MM.1S (cell line): ENCODE results near the gene IDH3A.

Experiments used
- DNase-seq: peaks from one replicate; pipeline ENCODE4 v3.0.0-alpha.2; 2015
- H2AFZ ChIP-seq: fragments of 300-600 bp; sonication (generic); 2 replicates; pipeline ENCODE4 v1.6.0; 2016; ENCODE audit warnings: antibody characterized with exemption, low read length
- H3F3A ChIP-seq: fragments of 300-600 bp; sonication (generic); 2 replicates; pipeline ENCODE4 v1.6.1; 2016; ENCODE audit warnings: mild to moderate bottlenecking, antibody characterized with exemption, low read length, moderate library complexity, mixed read lengths; ENCODE audit not compliant: insufficient read depth
- H3K27ac ChIP-seq: fragments of 300-600 bp; sonication (generic); 2 replicates; pipeline ENCODE4 v1.5.1; 2016; ENCODE audit warnings: mild to moderate bottlenecking, low read length
- H3K27me3 ChIP-seq: fragments of 300-600 bp; sonication (generic); replicated peaks from 2 replicates; pipeline ENCODE4 v1.6.0; 2016; ENCODE audit warnings: low read length; ENCODE audit not compliant: insufficient read depth
- H3K36me3 ChIP-seq: fragments of 300-600 bp; sonication (generic); replicated peaks from 2 replicates; pipeline ENCODE4 v1.6.1; 2016; ENCODE audit warnings: mild to moderate bottlenecking, low read length, mixed read lengths; ENCODE audit not compliant: insufficient read depth
- H3K4me1 ChIP-seq: fragments of 300-600 bp; sonication (generic); 2 replicates; pipeline ENCODE4 v1.6.1; 2016; ENCODE audit warnings: low read length, mixed read lengths
- H3K4me2 ChIP-seq: fragments of 300-600 bp; sonication (generic); 2 replicates; pipeline ENCODE4 v1.6.0; 2016; ENCODE audit warnings: low read depth, low read length
- H3K4me3 ChIP-seq: fragments of 300-600 bp; sonication (generic); 2 replicates; pipeline ENCODE4 v1.5.1; 2016; ENCODE audit warnings: low read length, mixed read lengths
- H3K79me2 ChIP-seq: fragments of 300-600 bp; sonication (generic); 2 replicates; pipeline ENCODE4 v1.6.1; 2016; ENCODE audit warnings: mixed run types, low read length, mixed read lengths
- H3K9ac ChIP-seq: fragments of 300-600 bp; sonication (generic); 2 replicates; pipeline ENCODE4 v1.6.1; 2016; ENCODE audit warnings: low read length, mixed read lengths
- H3K9me2 ChIP-seq: fragments of 300-600 bp; sonication (generic); replicated peaks from 2 replicates; pipeline ENCODE4 v1.6.1; 2016; ENCODE audit warnings: mild to moderate bottlenecking, low read length, mixed read lengths; ENCODE audit not compliant: insufficient read depth
- H3K9me3 ChIP-seq: fragments of 300-600 bp; sonication (generic); replicated peaks from 2 replicates; pipeline ENCODE4 v1.6.1; 2016; ENCODE audit warnings: mild to moderate bottlenecking, low read length, mixed read lengths; ENCODE audit not compliant: insufficient read depth
- H4K20me1 ChIP-seq: fragments of 300-600 bp; sonication (generic); 2 replicates; pipeline ENCODE4 v1.6.1; 2016; ENCODE audit warnings: mild to moderate bottlenecking, low read length, moderate library complexity, mixed read lengths; ENCODE audit not compliant: insufficient read depth
- EZH2 ChIP-seq: fragments of 300-600 bp; sonication (generic); optimal IDR thresholded peaks from 2 replicates; pipeline ENCODE3; 2017; ENCODE audit warnings: low read depth, mild to moderate bottlenecking, antibody characterized with exemption, low read length, mixed read lengths
- EZH2phosphoT487 ChIP-seq: fragments of 300-600 bp; sonication (generic); IDR thresholded peaks from 2 replicates; pipeline ENCODE4 v1.6.1; 2018; ENCODE audit warnings: antibody characterized with exemption, low read length
- TF ChIP-seq, protein P1 (sequence below): fragments of 300-600 bp; sonication (generic); IDR thresholded peaks from 2 replicates; pipeline ENCODE4 v1.5.1; 2016; ENCODE audit warnings: antibody characterized with exemption, low read length, mixed read lengths

IDH3A gene

DNA sequence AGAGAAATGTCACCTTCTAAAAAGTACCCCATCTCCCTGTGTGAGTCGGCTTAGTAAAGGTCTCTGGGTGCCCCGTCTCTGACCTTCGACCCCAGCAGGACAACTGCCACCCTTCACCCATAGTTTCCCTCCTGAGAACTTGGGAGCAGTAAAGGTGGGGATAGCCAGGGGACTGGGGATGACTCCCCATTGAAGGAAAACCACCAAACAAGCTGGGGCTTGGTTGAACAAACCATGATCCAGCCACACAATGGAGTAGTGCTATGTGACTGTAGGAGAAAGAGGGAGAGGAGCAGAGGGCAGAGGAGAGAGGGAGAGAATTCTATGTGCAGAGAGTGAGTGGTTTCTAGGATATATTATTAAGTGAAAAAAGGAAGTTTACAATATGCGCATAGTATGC lies 33.7 kb downstream of the IDH3A start:
- no peaks in the 10 kb centered on the region for H3K4me1 ChIP-seq
- no peak overlapping the region for H3K9ac ChIP-seq
- no peaks in the 10 kb centered on the region for H3F3A ChIP-seq
- no peak for TF ChIP-seq EZH2
- TF ChIP-seq, protein P1, sequence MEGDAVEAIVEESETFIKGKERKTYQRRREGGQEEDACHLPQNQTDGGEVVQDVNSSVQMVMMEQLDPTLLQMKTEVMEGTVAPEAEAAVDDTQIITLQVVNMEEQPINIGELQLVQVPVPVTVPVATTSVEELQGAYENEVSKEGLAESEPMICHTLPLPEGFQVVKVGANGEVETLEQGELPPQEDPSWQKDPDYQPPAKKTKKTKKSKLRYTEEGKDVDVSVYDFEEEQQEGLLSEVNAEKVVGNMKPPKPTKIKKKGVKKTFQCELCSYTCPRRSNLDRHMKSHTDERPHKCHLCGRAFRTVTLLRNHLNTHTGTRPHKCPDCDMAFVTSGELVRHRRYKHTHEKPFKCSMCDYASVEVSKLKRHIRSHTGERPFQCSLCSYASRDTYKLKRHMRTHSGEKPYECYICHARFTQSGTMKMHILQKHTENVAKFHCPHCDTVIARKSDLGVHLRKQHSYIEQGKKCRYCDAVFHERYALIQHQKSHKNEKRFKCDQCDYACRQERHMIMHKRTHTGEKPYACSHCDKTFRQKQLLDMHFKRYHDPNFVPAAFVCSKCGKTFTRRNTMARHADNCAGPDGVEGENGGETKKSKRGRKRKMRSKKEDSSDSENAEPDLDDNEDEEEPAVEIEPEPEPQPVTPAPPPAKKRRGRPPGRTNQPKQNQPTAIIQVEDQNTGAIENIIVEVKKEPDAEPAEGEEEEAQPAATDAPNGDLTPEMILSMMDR = no peak
- TF ChIP-seq EZH2phosphoT487 = no peak
- no peak overlapping the region for H3K4me3 ChIP-seq
- no peaks in the 10 kb centered on the region for H3K9me3 ChIP-seq
- H3K36me3 ChIP-seq = no peaks in the 10 kb centered on the region
- no peaks in the 10 kb centered on the region for H4K20me1 ChIP-seq
- no peak overlapping the region for H3K27ac ChIP-seq
- H2AFZ ChIP-seq = no peak overlapping the region
- no peaks in the 10 kb centered on the region for H3K27me3 ChIP-seq
- H3K79me2 ChIP-seq = no peaks in the 10 kb centered on the region
- no peak overlapping the region for H3K4me2 ChIP-seq
- no peak for DNase-seq
- no peaks in the 10 kb centered on the region for H3K9me2 ChIP-seq

DNA sequence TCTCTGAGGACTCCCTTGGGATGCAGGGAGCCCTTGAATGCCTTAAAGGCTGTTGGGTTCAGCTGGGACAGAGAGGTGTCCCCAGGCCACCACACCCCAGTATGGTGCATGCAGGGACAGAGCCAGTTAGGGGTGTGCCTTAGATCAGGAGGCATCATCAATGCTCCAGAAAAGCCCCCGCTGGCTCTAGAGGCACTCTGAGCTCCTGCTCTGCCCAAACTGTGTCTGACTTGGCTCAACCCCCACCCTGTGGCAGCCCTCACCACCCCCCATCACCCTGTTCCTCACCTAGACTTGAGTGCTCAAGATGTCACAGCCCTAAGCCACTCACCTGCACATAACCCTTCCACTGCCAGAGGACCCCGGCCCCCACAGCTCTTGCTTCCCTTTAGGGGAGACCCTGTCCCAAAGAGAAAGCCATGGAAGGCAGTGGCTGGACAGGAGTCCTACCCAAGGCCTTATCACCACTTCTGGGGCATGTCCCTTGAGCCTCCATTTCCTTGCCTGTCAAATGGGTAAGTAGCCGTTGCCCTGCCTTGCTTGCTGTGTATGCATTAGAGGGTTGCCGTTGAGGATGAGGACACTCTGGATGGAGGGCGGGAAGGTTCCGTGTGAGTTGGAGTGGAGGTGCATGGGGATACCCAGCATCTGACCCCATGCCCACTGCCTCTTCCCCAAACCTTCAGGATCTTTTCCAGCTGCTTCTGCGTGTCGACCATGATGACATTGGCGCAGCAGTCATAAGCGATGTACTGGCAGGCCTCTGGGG lies 43.8 kb downstream of the IDH3A start:
- no peak overlapping the region for H3K4me2 ChIP-seq
- no peak for DNase-seq
- no peaks in the 10 kb centered on the region for H3K9me3 ChIP-seq
- no peaks in the 10 kb centered on the region for H3K79me2 ChIP-seq
- no peaks in the 10 kb centered on the region for H3K27me3 ChIP-seq
- TF ChIP-seq EZH2phosphoT487 = no peak
- TF ChIP-seq EZH2 = no peak
- TF ChIP-seq, protein P1 = no peak
- H4K20me1 ChIP-seq = no peaks in the 10 kb centered on the region
- no peaks in the 10 kb centered on the region for H3F3A ChIP-seq
- H3K9me2 ChIP-seq = no peaks in the 10 kb centered on the region
- H2AFZ ChIP-seq = no peak overlapping the region
- no peaks in the 10 kb centered on the region for H3K36me3 ChIP-seq
- H3K9ac ChIP-seq = no peak overlapping the region
- H3K4me3 ChIP-seq = no peak overlapping the region
- no peaks in the 10 kb centered on the region for H3K4me1 ChIP-seq
- no peak overlapping the region for H3K27ac ChIP-seq

DNA sequence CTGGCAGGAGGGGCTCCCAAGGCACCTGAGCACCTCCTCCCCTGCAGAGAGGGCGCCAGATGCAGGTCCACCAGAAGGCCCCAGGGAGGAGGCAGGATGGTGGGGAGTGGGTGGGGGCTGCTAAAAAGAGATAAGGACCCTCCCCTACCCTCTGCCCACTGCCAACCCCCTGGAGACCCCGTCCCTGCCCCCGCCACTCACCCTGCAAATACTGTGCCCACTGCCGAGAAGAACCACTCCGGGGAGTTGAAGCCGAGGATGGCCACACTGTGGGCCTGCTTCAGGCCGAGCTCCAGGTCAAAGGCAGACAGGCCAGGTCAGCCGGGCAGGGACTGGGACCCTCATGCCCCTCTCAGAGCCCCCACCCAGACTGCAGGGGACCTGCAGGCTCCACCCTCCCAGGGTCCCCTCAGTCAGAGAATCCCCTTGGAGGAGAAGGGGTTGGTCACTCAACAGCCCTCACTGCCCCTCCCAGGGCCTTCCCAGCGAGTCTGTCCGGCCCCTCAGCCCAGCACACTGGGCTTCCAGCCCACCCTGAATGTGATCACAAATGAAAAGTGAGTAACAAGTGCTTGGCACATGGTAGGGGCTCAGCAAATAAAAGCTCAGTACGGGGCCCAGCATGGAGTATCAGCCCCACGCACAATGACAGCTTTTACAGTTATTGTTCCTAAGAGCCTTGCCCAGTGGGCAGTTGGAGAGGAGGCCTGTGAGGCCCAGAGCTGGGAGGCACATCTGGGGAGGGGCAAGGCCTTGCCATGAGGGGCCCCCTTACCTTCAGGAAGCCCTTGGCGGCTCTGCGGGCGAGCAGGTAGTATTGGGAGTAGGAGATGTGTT lies 44.8 kb downstream of the IDH3A start:
- no peaks in the 10 kb centered on the region for H3K4me1 ChIP-seq
- no peak for TF ChIP-seq EZH2
- TF ChIP-seq, protein P1 = no peak
- no peak for TF ChIP-seq EZH2phosphoT487
- H3K9ac ChIP-seq = no peak overlapping the region
- H3K9me2 ChIP-seq = no peaks in the 10 kb centered on the region
- H3K36me3 ChIP-seq = no peaks in the 10 kb centered on the region
- H3K79me2 ChIP-seq = no peaks in the 10 kb centered on the region
- H3K4me3 ChIP-seq = no peak overlapping the region
- H3K9me3 ChIP-seq = no peaks in the 10 kb centered on the region
- H2AFZ ChIP-seq = no peak overlapping the region
- no peaks in the 10 kb centered on the region for H3K27me3 ChIP-seq
- no peaks in the 10 kb centered on the region for H3F3A ChIP-seq
- no peak overlapping the region for H3K4me2 ChIP-seq
- H3K27ac ChIP-seq = no peak overlapping the region
- H4K20me1 ChIP-seq = no peaks in the 10 kb centered on the region
- no peak for DNase-seq
